ACHN (cell line): ENCODE results near the gene AFG1L.
"Not testable (repeated sequence)": the region's sequence is repeated elsewhere in the genome, so short reads cannot be mapped to it uniquely, and the experiment has no call there.

Experiments used
- DNase-seq: peaks from one replicate; pipeline ENCODE4 v3.0.0-alpha.2; 2015
- in situ Hi-C: cut with HindIII; loops from 2 replicates; pipeline ENCODE4 v1.10.0; 2017; ENCODE audit warnings: low sequenced_read_pairs, low pct_ligation_motif_present, low pct_unique_long_range_greater_than_20kb

Gene AFG1L

DNA sequence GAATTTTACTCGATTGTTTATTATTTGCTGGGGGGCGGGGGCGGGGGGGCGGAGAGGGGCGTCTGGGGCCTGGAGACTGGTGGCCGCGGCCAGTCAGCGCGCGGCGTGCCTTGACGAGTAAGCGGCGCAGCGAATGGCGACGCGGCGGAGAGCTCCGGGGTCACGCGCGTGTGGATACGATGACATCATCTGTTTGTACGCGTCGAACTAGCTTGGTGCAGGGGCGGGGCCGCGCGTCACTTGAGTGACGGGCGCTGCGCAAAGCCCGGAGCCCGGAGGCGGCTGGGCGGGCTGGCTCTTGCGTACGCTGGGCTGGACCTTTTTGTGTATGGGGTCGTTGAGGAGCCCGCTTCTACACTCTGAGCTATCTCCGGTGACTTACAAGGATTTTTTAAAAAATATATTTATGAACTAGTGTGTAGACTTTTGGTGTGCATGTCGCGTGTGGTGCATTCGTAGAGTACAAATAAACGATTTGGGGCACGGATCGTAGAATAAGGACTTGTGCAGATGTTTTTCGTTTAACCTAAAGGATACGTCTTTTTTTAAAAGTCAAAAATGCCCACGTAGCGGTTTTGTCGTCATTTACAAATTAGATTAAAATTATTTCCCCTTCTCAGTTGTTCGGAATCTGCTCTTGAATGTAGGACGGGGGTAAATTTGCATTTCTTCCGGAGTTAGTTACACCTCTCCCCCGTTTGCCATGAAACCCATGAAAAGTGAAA is 263.7 kb downstream of the AFG1L start:
- peak; percentile 97 for DNase-seq
- in situ Hi-C loops = no loop called here

GRCh38 chr6:108559097-108559883 is 264.4 kb downstream of the AFG1L start:
- in situ Hi-C loops = no loop called here
- peak; percentile 74 for DNase-seq

- DNase-seq = peak; percentile 75
- in situ Hi-C loops = no loop called here
Observed at GRCh38 chr6:108559884-108560462, 265.1 kb downstream of the AFG1L start.

GRCh38 chr6:108560463-108561308 is 265.8 kb downstream of the AFG1L start, which contains the start of gene FOXO3:
TSS of gene FOXO3 (plus strand) at chr6:108560917. CDS start at chr6:108561209, 292 bp downstream.
- DNase-seq = peak; percentile 90
- in situ Hi-C loops = no loop called here

DNA sequence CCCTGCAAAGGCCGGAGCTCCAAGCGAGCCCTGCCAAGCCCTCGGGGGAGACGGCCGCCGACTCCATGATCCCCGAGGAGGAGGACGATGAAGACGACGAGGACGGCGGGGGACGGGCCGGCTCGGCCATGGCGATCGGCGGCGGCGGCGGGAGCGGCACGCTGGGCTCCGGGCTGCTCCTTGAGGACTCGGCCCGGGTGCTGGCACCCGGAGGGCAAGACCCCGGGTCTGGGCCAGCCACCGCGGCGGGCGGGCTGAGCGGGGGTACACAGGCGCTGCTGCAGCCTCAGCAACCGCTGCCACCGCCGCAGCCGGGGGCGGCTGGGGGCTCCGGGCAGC is 266.4 kb downstream of the AFG1L start:
- DNase-seq, in situ Hi-C loops: not testable (repeated sequence)

GRCh38 chr6:108561742-108562502 is 267.1 kb downstream of the AFG1L start:
- no peak for DNase-seq
- in situ Hi-C loops = no loop called here

DNA sequence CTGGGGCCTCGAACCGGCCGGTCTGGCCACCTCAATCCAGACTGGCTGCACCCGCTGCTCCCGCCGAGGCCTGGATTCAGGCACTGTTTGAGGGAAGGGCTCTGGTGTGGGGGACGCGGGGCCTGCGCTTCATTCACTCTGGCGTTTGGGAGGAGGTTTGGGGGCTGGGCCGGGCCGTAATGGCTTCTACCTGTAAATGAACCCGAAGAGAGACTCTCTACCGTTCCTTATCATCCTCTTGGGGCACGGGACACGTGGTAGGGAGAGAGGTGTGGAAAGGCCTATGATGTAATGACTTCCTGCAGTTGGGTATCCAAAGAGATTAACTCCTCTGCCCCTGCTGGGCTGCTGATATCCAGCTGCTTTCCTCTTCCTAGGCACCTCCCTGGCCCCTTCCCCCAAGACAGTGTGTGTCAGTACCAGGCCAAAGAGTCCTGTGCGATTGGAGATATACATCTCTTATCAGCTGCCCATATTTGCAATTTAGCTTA is 267.7 kb downstream of the AFG1L start:
- in situ Hi-C loops = no loop called here
- peak; percentile 86 for DNase-seq

DNA sequence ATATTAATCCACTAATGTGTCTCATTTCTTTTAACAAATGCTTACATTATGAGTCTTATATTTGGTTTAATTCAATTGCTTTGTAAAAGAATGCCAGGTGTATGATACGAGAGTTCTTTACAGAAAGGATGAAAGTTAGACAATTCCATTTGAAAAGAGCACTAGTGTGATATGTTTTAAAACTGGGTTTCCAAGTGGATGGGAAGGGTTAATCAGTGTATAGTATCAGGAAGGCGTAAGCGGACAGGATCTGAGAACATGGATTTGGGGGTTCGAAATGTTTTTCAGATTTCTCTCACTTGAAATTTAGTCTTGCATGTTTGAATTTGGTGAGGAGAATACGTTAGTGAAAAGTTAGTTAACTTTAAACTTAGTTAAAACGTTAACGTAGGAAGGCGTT is 268.4 kb downstream of the AFG1L start:
- DNase-seq = no peak
- in situ Hi-C loops = no loop called here

- peak; percentile 79 for DNase-seq
- in situ Hi-C loops = no loop called here
Observed at GRCh38 chr6:108564178-108564577, 269.3 kb downstream of the AFG1L start.

- in situ Hi-C loops = no loop called here
- no peak for DNase-seq
Observed at GRCh38 chr6:108565091-108565766, 270.4 kb downstream of the AFG1L start.

- no peak for DNase-seq
- in situ Hi-C loops = no loop called here
Observed at GRCh38 chr6:108565893-108566292, 271.0 kb downstream of the AFG1L start.

- in situ Hi-C loops = no loop called here
Observed at GRCh38 chr6:108566406-108566805, 271.6 kb downstream of the AFG1L start.

DNA sequence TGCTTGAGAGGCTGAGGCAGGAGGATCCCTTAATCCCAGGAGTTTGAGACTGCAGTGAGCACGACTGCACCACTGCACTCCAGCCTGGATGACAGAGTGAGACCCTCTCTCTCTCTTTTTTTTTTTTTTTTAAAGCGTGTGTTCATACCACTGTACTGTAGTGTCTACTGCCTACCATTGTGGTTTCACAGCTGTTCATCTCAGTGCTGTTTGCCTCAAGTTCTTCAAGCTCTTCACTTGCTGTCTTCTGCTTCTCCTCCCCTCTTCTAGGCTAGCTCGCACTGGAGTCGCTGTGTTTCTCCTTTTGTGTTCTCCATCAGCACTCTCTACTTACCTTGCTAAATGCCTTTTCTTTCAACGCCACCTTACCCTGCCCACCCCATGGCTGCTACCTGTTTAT is 273.2 kb downstream of the AFG1L start:
- DNase-seq = no peak
- in situ Hi-C loops = no loop called here

More at GRCh38 chr6:108566406-108566805, 271.6 kb downstream of the AFG1L start:
- DNase-seq = no peak

GRCh38 chr6:108568551-108569305 is 273.9 kb downstream of the AFG1L start:
- DNase-seq = no peak
- in situ Hi-C loops = no loop called here

- DNase-seq = no peak
- in situ Hi-C loops = no loop called here
Observed at GRCh38 chr6:108570517-108570916, 275.7 kb downstream of the AFG1L start.

DNA sequence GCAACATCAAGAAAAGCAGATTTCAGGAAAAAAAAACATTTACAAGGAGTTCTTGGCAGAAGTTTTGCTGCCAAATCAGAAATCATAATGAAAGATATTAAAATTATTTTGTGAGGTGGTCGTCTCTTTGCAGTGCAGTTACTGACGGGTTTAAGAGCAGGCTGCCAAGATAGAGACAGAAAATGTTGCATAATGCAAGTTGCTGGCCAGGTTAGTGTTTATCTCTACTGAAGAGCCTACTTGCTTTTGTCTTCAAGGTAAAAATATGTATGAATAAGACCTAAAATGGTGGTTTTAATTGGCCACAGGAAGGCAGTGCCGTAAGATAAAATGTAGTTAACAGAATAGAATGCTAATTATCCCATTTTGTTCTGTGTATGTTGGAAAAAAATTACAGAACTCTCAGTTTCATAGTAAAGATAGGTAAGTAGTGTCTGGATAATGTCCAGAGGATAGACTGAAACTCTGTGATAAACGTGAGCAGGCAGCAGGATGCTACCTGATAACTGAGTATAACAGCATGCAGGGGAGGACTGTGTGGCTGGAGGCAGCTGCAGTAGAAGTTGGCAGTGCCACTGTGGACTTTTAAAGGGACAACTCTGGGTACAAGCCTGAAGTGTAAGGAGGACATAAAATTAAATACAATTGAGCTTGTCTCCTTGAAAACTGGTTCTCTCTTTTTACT is 279.7 kb downstream of the AFG1L start:
- no peak for DNase-seq
- in situ Hi-C loops = no loop called here
